GM23338 (cell line): ENCODE results near the gene PLEKHA7. TPM values are rescaled to one million over a fixed set of nuclear protein-coding genes. Genes with fewer than 3 reads are reported as not detected.

Experiments
- ATAC-seq: fragments of 200-7000 bp; cut with Tn5 transposase; 3 replicates; pipeline ENCODE4 v1.9.1; 2020
- DNase-seq: peaks from one replicate; pipeline ENCODE4 v3.0.0-alpha.2; 2015; ENCODE audit warnings: low spot score
- H2AFZ ChIP-seq: fragments of 200-600 bp; sonication (generic); 2 replicates; pipeline ENCODE4 v1.8.0; 2016; ENCODE audit warnings: antibody characterized with exemption, mild to moderate bottlenecking, moderate library complexity
- H3F3A ChIP-seq: fragments of 200-600 bp; sonication (generic); replicated peaks from 2 replicates; pipeline ENCODE4 v1.8.0; 2017; ENCODE audit warnings: antibody characterized with exemption, mixed run types, low read depth
- H3K27ac ChIP-seq: fragments of 200-600 bp; sonication (generic); 2 replicates; pipeline ENCODE4 v1.6.1; 2016; ENCODE audit warnings: low read depth
- H3K27me3 ChIP-seq: fragments of 200-600 bp; sonication (generic); 2 replicates; pipeline ENCODE4 v1.8.0; 2016; ENCODE audit warnings: mild to moderate bottlenecking, mixed run types, moderate library complexity; ENCODE audit not compliant: insufficient read depth
- H3K36me3 ChIP-seq: fragments of 200-600 bp; sonication (generic); 2 replicates; pipeline ENCODE4 v1.8.0; 2016; ENCODE audit warnings: mild to moderate bottlenecking; ENCODE audit not compliant: insufficient read depth
- H3K4me1 ChIP-seq: fragments of 200-600 bp; sonication (generic); 2 replicates; pipeline ENCODE4 v1.8.0; 2016; ENCODE audit warnings: mild to moderate bottlenecking, moderate library complexity; ENCODE audit not compliant: insufficient read depth
- H3K4me2 ChIP-seq: fragments of 200-600 bp; sonication (generic); 2 replicates; pipeline ENCODE4 v1.7.1; 2017; ENCODE audit warnings: mixed run types
- H3K4me3 ChIP-seq: fragments of 200-600 bp; sonication (generic); 2 replicates; pipeline ENCODE4 v1.6.1; 2016; ENCODE audit warnings: mixed run types
- H3K79me2 ChIP-seq: fragments of 200-600 bp; sonication (generic); replicated peaks from 2 replicates; pipeline ENCODE4 v1.8.0; 2017; ENCODE audit warnings: mild to moderate bottlenecking; ENCODE audit not compliant: insufficient read depth
- H3K9me2 ChIP-seq: fragments of 200-600 bp; sonication (generic); 2 replicates; pipeline ENCODE4 v1.8.0; 2017; ENCODE audit not compliant: insufficient read depth
- H4K20me1 ChIP-seq: fragments of 200-600 bp; sonication (generic); replicated peaks from 2 replicates; pipeline ENCODE4 v1.8.0; 2017; ENCODE audit warnings: mild to moderate bottlenecking; ENCODE audit not compliant: insufficient read depth
- H3K27ac Mint-ChIP-seq: 2 replicates; pipeline ENCODE4 v1.8.0; 2020; ENCODE audit warnings: inconsistent platforms, mild to moderate bottlenecking, moderate library complexity, mixed read lengths
- H3K27me3 Mint-ChIP-seq: 3 replicates; pipeline ENCODE4 v1.8.0; 2022; ENCODE audit warnings: low read depth, mild to moderate bottlenecking, moderate library complexity, mixed read lengths, inconsistent platforms; ENCODE audit not compliant: insufficient read depth, poor library complexity
- H3K36me3 Mint-ChIP-seq: 3 replicates; pipeline ENCODE4 v1.8.0; 2021; ENCODE audit warnings: low read depth, mild to moderate bottlenecking, inconsistent platforms, moderate library complexity, mixed read lengths
- H3K4me1 Mint-ChIP-seq: 3 replicates; pipeline ENCODE4 v1.8.0; 2020; ENCODE audit warnings: mild to moderate bottlenecking, inconsistent platforms, mixed read lengths
- H3K4me3 Mint-ChIP-seq: 3 replicates; pipeline ENCODE4 v1.8.0; 2021; ENCODE audit warnings: moderate library complexity, mild to moderate bottlenecking, inconsistent platforms, mixed read lengths
- H3K9me3 Mint-ChIP-seq: 3 replicates; pipeline ENCODE4 v1.8.0; 2020; ENCODE audit warnings: moderate library complexity, mild to moderate bottlenecking, inconsistent platforms, mixed read lengths
- CREB1 ChIP-seq: fragments of 250-450 bp; sonication (Bioruptor Pico); IDR thresholded peaks from 2 replicates; pipeline ENCODE4 v1.5.0; 2020; ENCODE audit warnings: low read depth, mild to moderate bottlenecking, moderate library complexity
- EZH2 ChIP-seq: fragments of 200-600 bp; sonication (generic); IDR thresholded peaks from one replicate; pipeline ENCODE4 v1.8.0; 2017; ENCODE audit warnings: antibody characterized with exemption, mild to moderate bottlenecking, low read depth; ENCODE audit not compliant: unreplicated experiment
- JUNB ChIP-seq: IDR thresholded peaks from one replicate; pipeline ENCODE4 v1.6.1; 2016; ENCODE audit warnings: antibody characterized with exemption; ENCODE audit not compliant: unreplicated experiment
- NANOG ChIP-seq: IDR thresholded peaks from 2 replicates; pipeline ENCODE4 v1.6.1; 2016; ENCODE audit warnings: antibody characterized with exemption, borderline replicate concordance
- POLR2AphosphoS5 ChIP-seq: IDR thresholded peaks from 2 replicates; pipeline ENCODE4 v1.6.1; 2016; ENCODE audit warnings: antibody characterized with exemption, low read depth
- STAT1 ChIP-seq: IDR thresholded peaks from one replicate; pipeline ENCODE4 v1.6.1; 2016; ENCODE audit warnings: antibody characterized with exemption; ENCODE audit not compliant: unreplicated experiment
- ZNF114 ChIP-seq: fragments of 250-450 bp; sonication (Bioruptor Pico); IDR thresholded peaks from 2 replicates; pipeline ENCODE4 v1.5.0; 2020; ENCODE audit warnings: mild to moderate bottlenecking, moderate library complexity
- ZNF331 ChIP-seq: fragments of 250-450 bp; sonication (Bioruptor Pico); IDR thresholded peaks from 2 replicates; pipeline ENCODE4 v1.5.0; 2020; ENCODE audit warnings: low read depth, mild to moderate bottlenecking, moderate library complexity
- ZNF462 ChIP-seq: fragments of 250-450 bp; sonication (Bioruptor Pico); IDR thresholded peaks from 2 replicates; pipeline ENCODE4 v1.5.0; 2020; ENCODE audit warnings: mild to moderate bottlenecking, moderate library complexity
- polyA plus RNA-seq: library from polyadenylated mRNA; unstranded; fragments of >200 nt; fragmentation: Nextera tagmentation; extraction: Ambion mirVana; gene quantifications from 2 replicates; pipeline ENCODE4 v1.2.1, GENCODE V29; 2016
- total RNA-seq: library from RNA; depleted of rRNA; stranded (reverse); fragments of >200 nt; shearing (Covaris generic); gene quantifications from 2 replicates; pipeline ENCODE4 v1.2.3, GENCODE V29; 2014
- TF ChIP-seq, protein P1 (sequence below): IDR thresholded peaks from one replicate; pipeline ENCODE4 v1.6.1; 2018; ENCODE audit warnings: antibody characterized with exemption; ENCODE audit not compliant: unreplicated experiment
- TF ChIP-seq, protein P2 (sequence below), 2 experiments: fragments of 200-600 bp in 1 of 2; sonication (generic) in 1 of 2; conservative IDR thresholded peaks; 2 replicates each; pipeline versions ENCODE4 v1.5.1 to v1.6.1; 2016 to 2017; ENCODE audit warnings: antibody characterized with exemption in 2 of 2, low read depth in 2 of 2, mild to moderate bottlenecking in 2 of 2, moderate library complexity in 1 of 2

The PLEKHA7 gene
- total and polyA plus RNA-seq, 2 experiments from 2014 or later: 9.7 to 15.8 TPM

GRCh38 chr11:16891964-16892363, 122.2 kb downstream of the PLEKHA7 start:
- Mint-ChIP-seq H3K4me3 (no peak overlapping the region), H3K27ac (no peak overlapping the region), H3K4me1 (peaks cover 34% of the 10 kb centered on the region), H3K36me3 (peaks cover 21% of the 10 kb centered on the region), H3K9me3 (peaks cover 24% of the 10 kb centered on the region), H3K27me3 (peaks cover 14% of the 10 kb centered on the region)
- TF ChIP-seq NANOG: no peak
- TF ChIP-seq EZH2: no peak
- no peak for TF ChIP-seq ZNF114
- TF ChIP-seq ZNF331 (CRISPR knock-in tag): no peak
- TF ChIP-seq, protein P1, sequence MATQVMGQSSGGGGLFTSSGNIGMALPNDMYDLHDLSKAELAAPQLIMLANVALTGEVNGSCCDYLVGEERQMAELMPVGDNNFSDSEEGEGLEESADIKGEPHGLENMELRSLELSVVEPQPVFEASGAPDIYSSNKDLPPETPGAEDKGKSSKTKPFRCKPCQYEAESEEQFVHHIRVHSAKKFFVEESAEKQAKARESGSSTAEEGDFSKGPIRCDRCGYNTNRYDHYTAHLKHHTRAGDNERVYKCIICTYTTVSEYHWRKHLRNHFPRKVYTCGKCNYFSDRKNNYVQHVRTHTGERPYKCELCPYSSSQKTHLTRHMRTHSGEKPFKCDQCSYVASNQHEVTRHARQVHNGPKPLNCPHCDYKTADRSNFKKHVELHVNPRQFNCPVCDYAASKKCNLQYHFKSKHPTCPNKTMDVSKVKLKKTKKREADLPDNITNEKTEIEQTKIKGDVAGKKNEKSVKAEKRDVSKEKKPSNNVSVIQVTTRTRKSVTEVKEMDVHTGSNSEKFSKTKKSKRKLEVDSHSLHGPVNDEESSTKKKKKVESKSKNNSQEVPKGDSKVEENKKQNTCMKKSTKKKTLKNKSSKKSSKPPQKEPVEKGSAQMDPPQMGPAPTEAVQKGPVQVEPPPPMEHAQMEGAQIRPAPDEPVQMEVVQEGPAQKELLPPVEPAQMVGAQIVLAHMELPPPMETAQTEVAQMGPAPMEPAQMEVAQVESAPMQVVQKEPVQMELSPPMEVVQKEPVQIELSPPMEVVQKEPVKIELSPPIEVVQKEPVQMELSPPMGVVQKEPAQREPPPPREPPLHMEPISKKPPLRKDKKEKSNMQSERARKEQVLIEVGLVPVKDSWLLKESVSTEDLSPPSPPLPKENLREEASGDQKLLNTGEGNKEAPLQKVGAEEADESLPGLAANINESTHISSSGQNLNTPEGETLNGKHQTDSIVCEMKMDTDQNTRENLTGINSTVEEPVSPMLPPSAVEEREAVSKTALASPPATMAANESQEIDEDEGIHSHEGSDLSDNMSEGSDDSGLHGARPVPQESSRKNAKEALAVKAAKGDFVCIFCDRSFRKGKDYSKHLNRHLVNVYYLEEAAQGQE: no peak
- TF ChIP-seq CREB1 (CRISPR knock-in tag): no peak
- TF ChIP-seq ZNF462: no peak
- TF ChIP-seq, protein P2, sequence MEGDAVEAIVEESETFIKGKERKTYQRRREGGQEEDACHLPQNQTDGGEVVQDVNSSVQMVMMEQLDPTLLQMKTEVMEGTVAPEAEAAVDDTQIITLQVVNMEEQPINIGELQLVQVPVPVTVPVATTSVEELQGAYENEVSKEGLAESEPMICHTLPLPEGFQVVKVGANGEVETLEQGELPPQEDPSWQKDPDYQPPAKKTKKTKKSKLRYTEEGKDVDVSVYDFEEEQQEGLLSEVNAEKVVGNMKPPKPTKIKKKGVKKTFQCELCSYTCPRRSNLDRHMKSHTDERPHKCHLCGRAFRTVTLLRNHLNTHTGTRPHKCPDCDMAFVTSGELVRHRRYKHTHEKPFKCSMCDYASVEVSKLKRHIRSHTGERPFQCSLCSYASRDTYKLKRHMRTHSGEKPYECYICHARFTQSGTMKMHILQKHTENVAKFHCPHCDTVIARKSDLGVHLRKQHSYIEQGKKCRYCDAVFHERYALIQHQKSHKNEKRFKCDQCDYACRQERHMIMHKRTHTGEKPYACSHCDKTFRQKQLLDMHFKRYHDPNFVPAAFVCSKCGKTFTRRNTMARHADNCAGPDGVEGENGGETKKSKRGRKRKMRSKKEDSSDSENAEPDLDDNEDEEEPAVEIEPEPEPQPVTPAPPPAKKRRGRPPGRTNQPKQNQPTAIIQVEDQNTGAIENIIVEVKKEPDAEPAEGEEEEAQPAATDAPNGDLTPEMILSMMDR (conservative IDR thresholded peaks at IDR 0.05; ENCODE audit: low read depth in 2 of 2): no peak
- TF ChIP-seq JUNB: no peak
- TF ChIP-seq POLR2AphosphoS5: no peak
- no peak for TF ChIP-seq STAT1
- Histone ChIP-seq H2AFZ (no peak overlapping the region), H3K4me2 (no peak overlapping the region), H3K79me2 (0 out of 2 replicates have a peak, but pooled peaks cover 3% of the 10 kb centered on the region), H3K36me3 (no peaks in the 10 kb centered on the region), H3K4me1 (peaks cover 21% of the 10 kb centered on the region), H4K20me1 (no peaks in the 10 kb centered on the region), H3K4me3 (no peak overlapping the region), H3K9me2 (no peaks in the 10 kb centered on the region), H3F3A (no peaks in the 10 kb centered on the region), H3K27ac (no peak overlapping the region), H3K27me3 (no peaks in the 10 kb centered on the region)
- ATAC-seq (no peak), DNase-seq (no peak)
